Measurements from ENCODE around the gene ANXA2. TPM values are rescaled to one million over a fixed set of nuclear protein-coding genes. Genes with fewer than 3 reads are reported as not detected.

ANXA2 gene
- total and polyA plus RNA-seq, 2 donors (not counting 1 experiment from before 2014, with no cell fraction given), result 116 to 133 TPM

GRCh38 chr15:60374209-60374608 is 23.6 kb downstream of the ANXA2 start:
- 100% methylated on average over 2 of the region's 4 CpGs for WGBS (ENCODE audit: insufficient coverage)
- no peak for TF ChIP-seq EZH2 (IDR thresholded peaks at IDR 0.05; ENCODE audit: borderline replicate concordance, insufficient read depth, low read depth, low read length, poor library complexity, severe bottlenecking)
- TF ChIP-seq CTCF (IDR thresholded peaks at IDR 0.05), result no peak
- H3K79me2 ChIP-seq (ENCODE audit: control insufficient read depth, insufficient read depth, low read length), result no peaks in the 10 kb centered on the region
- no peaks in the 10 kb centered on the region for H3K4me1 ChIP-seq (ENCODE audit: control insufficient read depth in 2 of 2, insufficient read depth in 2 of 2, low read length in 2 of 2)
- Mint-ChIP-seq H3K27ac (no peak overlapping the region), H3K27me3 (no peaks in the 10 kb centered on the region), H3K9me3 (ENCODE audit: insufficient read depth) (no peaks in the 10 kb centered on the region), H3K4me1 (no peaks in the 10 kb centered on the region), H3K4me3 (no peak overlapping the region)
- CTCF ChIA-PET, result interaction anchor here (0.7 to 2.8 kb wide), 2 partner anchors 12 to 15 kb away, joined by 5 to 9 read pairs; no protein-coding TSS in a partner anchor
- no peaks in the 10 kb centered on the region for H4K20me1 ChIP-seq (ENCODE audit: control insufficient read depth, insufficient read depth, low read length, poor library complexity, severe bottlenecking)
- H3K9ac ChIP-seq (ENCODE audit: low read length), result no peak overlapping the region
- no peak for ATAC-seq (ENCODE audit: low read depth)
- H3K27me3 ChIP-seq (replicated peaks in 1 of 4; ENCODE audit: control extremely low read depth in 1 of 4, control insufficient read depth in 3 of 4, insufficient read depth in 4 of 4, low read length in 3 of 4), result no peaks in the 10 kb centered on the region
- no peaks in the 10 kb centered on the region for H3K9me3 ChIP-seq (ENCODE audit: control extremely low read depth in 1 of 3, control insufficient read depth in 2 of 3, insufficient read depth in 1 of 3, low read length in 2 of 3)
- POLR2A ChIA-PET, result no interaction called here
- H3K4me3 ChIP-seq (ENCODE audit: control extremely low read depth in 1 of 5, extremely low read depth in 1 of 5, insufficient read depth in 1 of 5, low read depth in 2 of 5, low read length in 4 of 5), result no peak overlapping the region
- peaks cover 3 to 28% of the 10 kb centered on the region in 2 experiments for H3K36me3 ChIP-seq (replicated peaks in 1 of 2; ENCODE audit: control extremely low read depth in 1 of 2, control insufficient read depth in 1 of 2, extremely low read depth in 1 of 2, insufficient read depth in 2 of 2, low read length in 1 of 2)
- no peak overlapping the region for H2AFZ ChIP-seq (ENCODE audit: insufficient read depth, low read depth, low read length, poor library complexity, severe bottlenecking)
- no peak overlapping the region for H3K4me2 ChIP-seq (replicated peaks; ENCODE audit: low read depth, low read length, poor library complexity, severe bottlenecking)
- DNase-seq, result no peak
- no peak overlapping the region for H3K27ac ChIP-seq (ENCODE audit: low read length in 2 of 2)
- intact Hi-C loops (cut with micrococcal nuclease), result no loop called here

- ChIA-PET POLR2A (no interaction called here), CTCF (interaction anchor here (0.7 to 2.8 kb wide), 3 partner anchors 12 to 14 kb away, joined by 3 to 9 read pairs (median 5); no protein-coding TSS in a partner anchor)
- Mint-ChIP-seq H3K4me3 (no peak overlapping the region), H3K9me3 (ENCODE audit: insufficient read depth) (no peaks in the 10 kb centered on the region), H3K27me3 (no peaks in the 10 kb centered on the region), H3K27ac (no peak overlapping the region), H3K4me1 (no peaks in the 10 kb centered on the region)
- intact Hi-C loops (cut with micrococcal nuclease), result no loop called here
- Histone ChIP-seq H3K27me3 (replicated peaks in 1 of 4; ENCODE audit: control extremely low read depth in 1 of 4, control insufficient read depth in 3 of 4, insufficient read depth in 4 of 4, low read length in 3 of 4) (no peaks in the 10 kb centered on the region), H3K79me2 (ENCODE audit: control insufficient read depth, insufficient read depth, low read length) (no peaks in the 10 kb centered on the region), H4K20me1 (ENCODE audit: control insufficient read depth, insufficient read depth, low read length, poor library complexity, severe bottlenecking) (peaks cover 2% of the 10 kb centered on the region), H3K4me3 (ENCODE audit: control extremely low read depth in 1 of 5, extremely low read depth in 1 of 5, insufficient read depth in 1 of 5, low read depth in 2 of 5, low read length in 4 of 5) (no peak overlapping the region), H2AFZ (ENCODE audit: insufficient read depth, low read depth, low read length, poor library complexity, severe bottlenecking) (no peak overlapping the region), H3K9ac (ENCODE audit: low read length) (no peak overlapping the region), H3K4me1 (ENCODE audit: control insufficient read depth in 2 of 2, insufficient read depth in 2 of 2, low read length in 2 of 2) (no peaks in the 10 kb centered on the region), H3K36me3 (replicated peaks in 1 of 2; ENCODE audit: control extremely low read depth in 1 of 2, control insufficient read depth in 1 of 2, extremely low read depth in 1 of 2, insufficient read depth in 2 of 2, low read length in 1 of 2) (peaks cover 3 to 28% of the 10 kb centered on the region in 2 experiments), H3K9me3 (ENCODE audit: control extremely low read depth in 1 of 3, control insufficient read depth in 2 of 3, insufficient read depth in 1 of 3, low read length in 2 of 3) (no peaks in the 10 kb centered on the region), H3K4me2 (replicated peaks; ENCODE audit: low read depth, low read length, poor library complexity, severe bottlenecking) (no peak overlapping the region), H3K27ac (ENCODE audit: low read length in 2 of 2) (no peak overlapping the region)
- WGBS (ENCODE audit: insufficient coverage), result no CpG with 5 or more reads among the region's 2 CpGs
- TF ChIP-seq EZH2 (IDR thresholded peaks at IDR 0.05; ENCODE audit: borderline replicate concordance, insufficient read depth, low read depth, low read length, poor library complexity, severe bottlenecking) (no peak), CTCF (IDR thresholded peaks at IDR 0.05) (no peak)
- no peak for DNase-seq
- ATAC-seq (ENCODE audit: low read depth), result no peak
Observed at GRCh38 chr15:60373745-60374144, 24.0 kb downstream of the ANXA2 start.
